ENCODE data around the gene IQCE.
"Not testable (repeated sequence)": the region's sequence is repeated elsewhere in the genome, so short reads cannot be mapped to it uniquely, and the experiment has no call there.

DNA sequence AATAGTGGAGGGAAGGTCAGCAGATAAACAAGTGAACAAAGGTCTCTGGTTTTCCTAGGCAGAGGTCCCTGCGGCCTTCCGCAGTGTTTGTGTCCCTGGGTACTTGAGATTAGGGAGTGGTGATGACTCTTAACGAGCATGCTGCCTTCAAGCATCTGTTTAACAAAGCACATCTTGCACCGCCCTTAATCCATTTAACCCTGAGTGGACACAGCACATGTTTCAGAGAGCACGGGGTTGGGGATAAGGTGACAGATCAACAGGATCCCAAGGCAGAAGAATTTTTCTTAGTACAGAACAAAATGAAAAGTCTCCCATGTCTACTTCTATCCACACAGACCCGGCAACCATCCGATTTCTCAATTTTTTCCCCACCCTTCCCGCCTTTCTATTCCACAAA lies 25.2 kb upstream of the IQCE start:
- TF ChIP-seq MYC (IDR thresholded peaks at IDR 0.05; ENCODE audit: insufficient read depth, insufficient read length, insufficient replicate concordance, low read length, severe bottlenecking); MXI1 (IDR thresholded peaks at IDR 0.05; ENCODE audit: low read depth, low read length); MEF2A (IDR thresholded peaks at IDR 0.05; ENCODE audit: insufficient read depth, low read depth, low read length); EGR1 (IDR thresholded peaks at IDR 0.05; ENCODE audit: borderline replicate concordance in 1 of 2, low read depth in 2 of 2, low read length in 2 of 2); POLR2AphosphoS5 (IDR thresholded peaks at IDR 0.05; ENCODE audit: low read length); TCF12 (IDR thresholded peaks at IDR 0.05; ENCODE audit: low read depth, low read length); CBX5 (IDR thresholded peaks at IDR 0.05; ENCODE audit: low read depth): not testable (repeated sequence)
- TF ChIP-seq, protein P1, sequence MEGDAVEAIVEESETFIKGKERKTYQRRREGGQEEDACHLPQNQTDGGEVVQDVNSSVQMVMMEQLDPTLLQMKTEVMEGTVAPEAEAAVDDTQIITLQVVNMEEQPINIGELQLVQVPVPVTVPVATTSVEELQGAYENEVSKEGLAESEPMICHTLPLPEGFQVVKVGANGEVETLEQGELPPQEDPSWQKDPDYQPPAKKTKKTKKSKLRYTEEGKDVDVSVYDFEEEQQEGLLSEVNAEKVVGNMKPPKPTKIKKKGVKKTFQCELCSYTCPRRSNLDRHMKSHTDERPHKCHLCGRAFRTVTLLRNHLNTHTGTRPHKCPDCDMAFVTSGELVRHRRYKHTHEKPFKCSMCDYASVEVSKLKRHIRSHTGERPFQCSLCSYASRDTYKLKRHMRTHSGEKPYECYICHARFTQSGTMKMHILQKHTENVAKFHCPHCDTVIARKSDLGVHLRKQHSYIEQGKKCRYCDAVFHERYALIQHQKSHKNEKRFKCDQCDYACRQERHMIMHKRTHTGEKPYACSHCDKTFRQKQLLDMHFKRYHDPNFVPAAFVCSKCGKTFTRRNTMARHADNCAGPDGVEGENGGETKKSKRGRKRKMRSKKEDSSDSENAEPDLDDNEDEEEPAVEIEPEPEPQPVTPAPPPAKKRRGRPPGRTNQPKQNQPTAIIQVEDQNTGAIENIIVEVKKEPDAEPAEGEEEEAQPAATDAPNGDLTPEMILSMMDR (IDR thresholded peaks at IDR 0.05 in 2 of 3, conservative IDR thresholded peaks at IDR 0.05 in 1 of 3; ENCODE audit: control insufficient read depth in 2 of 3, extremely low read depth in 1 of 3, insufficient read depth in 1 of 3, low read depth in 3 of 3, low read length in 3 of 3) = not testable (repeated sequence)
- TF ChIP-seq, protein P2, sequence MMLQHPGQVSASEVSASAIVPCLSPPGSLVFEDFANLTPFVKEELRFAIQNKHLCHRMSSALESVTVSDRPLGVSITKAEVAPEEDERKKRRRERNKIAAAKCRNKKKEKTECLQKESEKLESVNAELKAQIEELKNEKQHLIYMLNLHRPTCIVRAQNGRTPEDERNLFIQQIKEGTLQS (IDR thresholded peaks at IDR 0.05; ENCODE audit: borderline replicate concordance, extremely low read depth, low read depth, low read length) = not testable (repeated sequence)
- TF ChIP-seq, protein P3, sequence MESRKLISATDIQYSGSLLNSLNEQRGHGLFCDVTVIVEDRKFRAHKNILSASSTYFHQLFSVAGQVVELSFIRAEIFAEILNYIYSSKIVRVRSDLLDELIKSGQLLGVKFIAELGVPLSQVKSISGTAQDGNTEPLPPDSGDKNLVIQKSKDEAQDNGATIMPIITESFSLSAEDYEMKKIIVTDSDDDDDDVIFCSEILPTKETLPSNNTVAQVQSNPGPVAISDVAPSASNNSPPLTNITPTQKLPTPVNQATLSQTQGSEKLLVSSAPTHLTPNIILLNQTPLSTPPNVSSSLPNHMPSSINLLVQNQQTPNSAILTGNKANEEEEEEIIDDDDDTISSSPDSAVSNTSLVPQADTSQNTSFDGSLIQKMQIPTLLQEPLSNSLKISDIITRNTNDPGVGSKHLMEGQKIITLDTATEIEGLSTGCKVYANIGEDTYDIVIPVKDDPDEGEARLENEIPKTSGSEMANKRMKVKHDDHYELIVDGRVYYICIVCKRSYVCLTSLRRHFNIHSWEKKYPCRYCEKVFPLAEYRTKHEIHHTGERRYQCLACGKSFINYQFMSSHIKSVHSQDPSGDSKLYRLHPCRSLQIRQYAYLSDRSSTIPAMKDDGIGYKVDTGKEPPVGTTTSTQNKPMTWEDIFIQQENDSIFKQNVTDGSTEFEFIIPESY (IDR thresholded peaks at IDR 0.05) = not testable (repeated sequence)
- TF ChIP-seq, protein P4, sequence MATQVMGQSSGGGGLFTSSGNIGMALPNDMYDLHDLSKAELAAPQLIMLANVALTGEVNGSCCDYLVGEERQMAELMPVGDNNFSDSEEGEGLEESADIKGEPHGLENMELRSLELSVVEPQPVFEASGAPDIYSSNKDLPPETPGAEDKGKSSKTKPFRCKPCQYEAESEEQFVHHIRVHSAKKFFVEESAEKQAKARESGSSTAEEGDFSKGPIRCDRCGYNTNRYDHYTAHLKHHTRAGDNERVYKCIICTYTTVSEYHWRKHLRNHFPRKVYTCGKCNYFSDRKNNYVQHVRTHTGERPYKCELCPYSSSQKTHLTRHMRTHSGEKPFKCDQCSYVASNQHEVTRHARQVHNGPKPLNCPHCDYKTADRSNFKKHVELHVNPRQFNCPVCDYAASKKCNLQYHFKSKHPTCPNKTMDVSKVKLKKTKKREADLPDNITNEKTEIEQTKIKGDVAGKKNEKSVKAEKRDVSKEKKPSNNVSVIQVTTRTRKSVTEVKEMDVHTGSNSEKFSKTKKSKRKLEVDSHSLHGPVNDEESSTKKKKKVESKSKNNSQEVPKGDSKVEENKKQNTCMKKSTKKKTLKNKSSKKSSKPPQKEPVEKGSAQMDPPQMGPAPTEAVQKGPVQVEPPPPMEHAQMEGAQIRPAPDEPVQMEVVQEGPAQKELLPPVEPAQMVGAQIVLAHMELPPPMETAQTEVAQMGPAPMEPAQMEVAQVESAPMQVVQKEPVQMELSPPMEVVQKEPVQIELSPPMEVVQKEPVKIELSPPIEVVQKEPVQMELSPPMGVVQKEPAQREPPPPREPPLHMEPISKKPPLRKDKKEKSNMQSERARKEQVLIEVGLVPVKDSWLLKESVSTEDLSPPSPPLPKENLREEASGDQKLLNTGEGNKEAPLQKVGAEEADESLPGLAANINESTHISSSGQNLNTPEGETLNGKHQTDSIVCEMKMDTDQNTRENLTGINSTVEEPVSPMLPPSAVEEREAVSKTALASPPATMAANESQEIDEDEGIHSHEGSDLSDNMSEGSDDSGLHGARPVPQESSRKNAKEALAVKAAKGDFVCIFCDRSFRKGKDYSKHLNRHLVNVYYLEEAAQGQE (IDR thresholded peaks at IDR 0.05; ENCODE audit: low read depth, low read length) = not testable (repeated sequence)
